Measurements from ENCODE around the gene SVOP. TPM values are rescaled to one million over a fixed set of nuclear protein-coding genes. Genes with fewer than 3 reads are reported as not detected.
A peak's percentile ranks its signal among the peaks of the same experiment; 100 is the strongest.

Gene SVOP
- total RNA-seq, 1 donor from 2014 or later = not detected

GRCh38 chr12:108930756-108931155 lies 90.1 kb downstream of the SVOP start:
- DNase-seq (ENCODE audit: low spot score) = no peak

GRCh38 chr12:108930155-108930554 lies 90.7 kb downstream of the SVOP start:
- DNase-seq (ENCODE audit: low spot score) = no peak

- DNase-seq (ENCODE audit: low spot score) = no peak
Measured at GRCh38 chr12:108928695-108929094, 92.2 kb downstream of the SVOP start.

- DNase-seq (ENCODE audit: low spot score) = no peak
Measured at GRCh38 chr12:108922918-108923317, 98.0 kb downstream of the SVOP start.

- no peak for DNase-seq (ENCODE audit: low spot score)
Measured at GRCh38 chr12:108921946-108922345, 98.9 kb downstream of the SVOP start.

GRCh38 chr12:108918960-108919642 lies 101.8 kb downstream of the SVOP start:
- DNase-seq (ENCODE audit: low spot score) = no peak

- no peak for DNase-seq (ENCODE audit: low spot score)
Measured at GRCh38 chr12:108918206-108918605, 102.7 kb downstream of the SVOP start.

GRCh38 chr12:108916336-108916735 lies 104.5 kb downstream of the SVOP start:
- DNase-seq (ENCODE audit: low spot score) = no peak

- DNase-seq (ENCODE audit: low spot score) = no peak
Measured at GRCh38 chr12:108915632-108916133, 105.2 kb downstream of the SVOP start.

GRCh38 chr12:108914121-108914531 lies 106.7 kb downstream of the SVOP start:
- no peak for DNase-seq (ENCODE audit: low spot score)

- no peak for DNase-seq (ENCODE audit: low spot score)
Measured at GRCh38 chr12:108912361-108912760, 108.5 kb downstream of the SVOP start.

- peak; percentile 69 for DNase-seq (ENCODE audit: low spot score)
Measured at GRCh38 chr12:108911915-108912314, 109.0 kb downstream of the SVOP start.

GRCh38 chr12:108910336-108910735 lies 110.5 kb downstream of the SVOP start:
- no peak for DNase-seq (ENCODE audit: low spot score)

- DNase-seq (ENCODE audit: low spot score) = no peak
Measured at GRCh38 chr12:108907839-108908351, 113.0 kb downstream of the SVOP start.

- no peak for DNase-seq (ENCODE audit: low spot score)
Measured at GRCh38 chr12:108906971-108907370, 113.9 kb downstream of the SVOP start.

GRCh38 chr12:108905725-108906124 lies 115.1 kb downstream of the SVOP start:
- no peak for DNase-seq (ENCODE audit: low spot score)

- DNase-seq (ENCODE audit: low spot score) = no peak
Measured at GRCh38 chr12:108899145-108899544, 121.7 kb downstream of the SVOP start.

GRCh38 chr12:108896817-108897216 lies 124.1 kb downstream of the SVOP start:
- no peak for DNase-seq (ENCODE audit: low spot score)

GRCh38 chr12:108896336-108896735 lies 124.5 kb downstream of the SVOP start:
- DNase-seq (ENCODE audit: low spot score) = no peak

GRCh38 chr12:108895220-108895802 lies 125.6 kb downstream of the SVOP start:
- DNase-seq (ENCODE audit: low spot score) = no peak

GRCh38 chr12:108890208-108890607 lies 130.7 kb downstream of the SVOP start:
- no peak for DNase-seq (ENCODE audit: low spot score)

- DNase-seq (ENCODE audit: low spot score) = no peak
Measured at GRCh38 chr12:108888031-108888430, 132.8 kb downstream of the SVOP start.
